ENCODE data around the gene AEN.

The AEN gene

GRCh38 chr15:88652456-88653199 lies 31.5 kb downstream of the AEN start:
- no peak for DNase-seq

GRCh38 chr15:88653200-88654064 lies 32.3 kb downstream of the AEN start:
- no peak for DNase-seq

GRCh38 chr15:88654430-88655102 lies 33.4 kb downstream of the AEN start:
- DNase-seq, result no peak

GRCh38 chr15:88655103-88655553 lies 34.0 kb downstream of the AEN start:
- DNase-seq, result no peak

- no peak for DNase-seq
These were observed 34.8 kb downstream of the AEN start for GRCh38 chr15:88655800-88656488.

- no peak for DNase-seq
These were observed 35.7 kb downstream of the AEN start for GRCh38 chr15:88656760-88657221.

GRCh38 chr15:88657326-88658069 lies 36.4 kb downstream of the AEN start:
- DNase-seq, result no peak

GRCh38 chr15:88658070-88658965 lies 37.2 kb downstream of the AEN start:
- no peak for DNase-seq

- DNase-seq, result no peak
These were observed 38.1 kb downstream of the AEN start for GRCh38 chr15:88658972-88659931.

GRCh38 chr15:88661041-88661700 lies 40.0 kb downstream of the AEN start:
- DNase-seq, result no peak

GRCh38 chr15:88661761-88662556 lies 40.8 kb downstream of the AEN start:
- no peak for DNase-seq

- DNase-seq, result no peak
These were observed 42.0 kb downstream of the AEN start for GRCh38 chr15:88663141-88663621.

- peak; percentile 39 to 45 for DNase-seq
These were observed 43.1 kb downstream of the AEN start for GRCh38 chr15:88664151-88664778.

GRCh38 chr15:88674661-88675060 lies 53.5 kb downstream of the AEN start:
- no peak for DNase-seq

GRCh38 chr15:88678755-88679154 lies 57.6 kb downstream of the AEN start:
- DNase-seq, result no peak

- DNase-seq, result no peak
These were observed 59.3 kb downstream of the AEN start for GRCh38 chr15:88680241-88681001.

All from activated CD4-positive, alpha-beta T cell treated with anti-CD3 and anti-CD28 coated beads, Interleukin-2, amount 50 U/mL, for 4 hours (primary cell).